Stimulated activated memory B cell treated with anti-CD40 and anti-IgM and Interleukin-4, amounts not matched to agents 10 μg/mL and 1 μg/mL and 100 μg/mL, for 72 hours (primary cell): ENCODE results near the gene C4B.
A peak's percentile ranks its signal among the peaks of the same experiment; 100 is the strongest.
"Not testable (repeated sequence)": the region's sequence is repeated elsewhere in the genome, so short reads cannot be mapped to it uniquely, and the experiment has no call there.

Experiments used
- ATAC-seq: fragments of 150-1000 bp; cut with Tn5 transposase; 2 replicates; pipeline ENCODE4 v1.10.0; 2021
- H3K27ac Mint-ChIP-seq: one replicate; pipeline ENCODE4 v1.8.0; 2022; ENCODE audit warnings: mild to moderate bottlenecking, mixed read lengths
- H3K27me3 Mint-ChIP-seq: one replicate; pipeline ENCODE4 v1.8.0; 2022; ENCODE audit warnings: mixed read lengths
- H3K36me3 Mint-ChIP-seq: one replicate; pipeline ENCODE4 v1.8.0; 2022; ENCODE audit warnings: mixed read lengths
- H3K4me1 Mint-ChIP-seq: one replicate; pipeline ENCODE4 v1.8.0; 2022; ENCODE audit warnings: mixed read lengths
- H3K4me3 Mint-ChIP-seq: one replicate; pipeline ENCODE4 v1.8.0; 2022; ENCODE audit warnings: mild to moderate bottlenecking, moderate library complexity, mixed read lengths
- H3K9me3 Mint-ChIP-seq: one replicate; pipeline ENCODE4 v1.8.0; 2022; ENCODE audit warnings: mixed read lengths

Gene C4B

DNA sequence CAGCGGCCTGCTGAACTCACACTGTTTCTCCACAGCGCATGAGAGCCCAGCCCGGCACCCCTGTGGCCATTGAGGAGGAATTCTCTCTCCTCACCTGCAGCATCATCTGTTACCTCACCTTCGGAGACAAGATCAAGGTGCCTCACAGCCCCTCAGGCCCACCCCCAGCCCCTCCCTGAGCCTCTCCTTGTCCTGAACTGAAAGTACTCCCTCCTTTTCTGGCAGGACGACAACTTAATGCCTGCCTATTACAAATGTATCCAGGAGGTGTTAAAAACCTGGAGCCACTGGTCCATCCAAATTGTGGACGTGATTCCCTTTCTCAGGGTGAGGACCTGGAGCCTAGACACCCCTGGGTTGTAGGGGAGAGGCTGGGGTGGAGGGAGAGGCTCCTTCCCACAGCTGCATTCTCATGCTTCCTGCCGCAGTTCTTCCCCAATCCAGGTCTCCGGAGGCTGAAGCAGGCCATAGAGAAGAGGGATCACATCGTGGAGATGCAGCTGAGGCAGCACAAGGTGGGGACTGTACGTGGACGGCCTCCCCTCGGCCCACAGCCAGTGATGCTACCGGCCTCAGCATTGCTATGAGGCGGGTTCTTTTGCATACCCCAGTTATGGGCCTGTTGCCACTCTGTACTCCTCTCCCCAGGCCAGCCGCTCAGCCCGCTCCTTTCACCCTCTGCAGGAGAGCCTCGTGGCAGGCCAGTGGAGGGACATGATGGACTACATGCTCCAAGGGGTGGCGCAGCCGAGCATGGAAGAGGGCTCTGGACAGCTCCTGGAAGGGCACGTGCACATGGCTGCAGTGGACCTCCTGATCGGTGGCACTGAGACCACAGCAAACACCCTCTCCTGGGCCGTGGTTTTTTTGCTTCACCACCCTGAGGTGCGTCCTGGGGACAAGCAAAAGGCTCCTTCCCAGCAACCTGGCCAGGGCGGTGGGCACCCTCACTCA is 25.0 kb downstream of the C4B start:
- not testable (repeated sequence) for H3K4me3 Mint-ChIP-seq, H3K27ac Mint-ChIP-seq, H3K27me3 Mint-ChIP-seq, ATAC-seq, H3K4me1 Mint-ChIP-seq, H3K36me3 Mint-ChIP-seq, H3K9me3 Mint-ChIP-seq

DNA sequence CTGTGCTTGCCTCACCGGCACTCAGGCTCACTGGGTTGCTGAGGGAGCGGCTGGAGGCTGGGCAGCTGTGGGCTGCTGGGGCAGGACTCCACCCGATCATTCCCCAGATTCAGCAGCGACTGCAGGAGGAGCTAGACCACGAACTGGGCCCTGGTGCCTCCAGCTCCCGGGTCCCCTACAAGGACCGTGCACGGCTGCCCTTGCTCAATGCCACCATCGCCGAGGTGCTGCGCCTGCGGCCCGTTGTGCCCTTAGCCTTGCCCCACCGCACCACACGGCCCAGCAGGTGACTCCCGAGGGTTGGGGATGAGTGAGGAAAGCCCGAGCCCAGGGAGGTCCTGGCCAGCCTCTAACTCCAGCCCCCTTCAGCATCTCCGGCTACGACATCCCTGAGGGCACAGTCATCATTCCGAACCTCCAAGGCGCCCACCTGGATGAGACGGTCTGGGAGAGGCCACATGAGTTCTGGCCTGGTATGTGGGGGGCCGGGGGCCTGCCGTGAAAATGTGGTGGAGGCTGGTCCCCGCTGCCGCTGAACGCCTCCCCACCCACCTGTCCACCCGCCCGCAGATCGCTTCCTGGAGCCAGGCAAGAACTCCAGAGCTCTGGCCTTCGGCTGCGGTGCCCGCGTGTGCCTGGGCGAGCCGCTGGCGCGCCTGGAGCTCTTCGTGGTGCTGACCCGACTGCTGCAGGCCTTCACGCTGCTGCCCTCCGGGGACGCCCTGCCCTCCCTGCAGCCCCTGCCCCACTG is 25.9 kb downstream of the C4B start:
- not testable (repeated sequence) for H3K27me3 Mint-ChIP-seq, H3K4me3 Mint-ChIP-seq, ATAC-seq, H3K9me3 Mint-ChIP-seq, H3K4me1 Mint-ChIP-seq, H3K36me3 Mint-ChIP-seq, H3K27ac Mint-ChIP-seq

DNA sequence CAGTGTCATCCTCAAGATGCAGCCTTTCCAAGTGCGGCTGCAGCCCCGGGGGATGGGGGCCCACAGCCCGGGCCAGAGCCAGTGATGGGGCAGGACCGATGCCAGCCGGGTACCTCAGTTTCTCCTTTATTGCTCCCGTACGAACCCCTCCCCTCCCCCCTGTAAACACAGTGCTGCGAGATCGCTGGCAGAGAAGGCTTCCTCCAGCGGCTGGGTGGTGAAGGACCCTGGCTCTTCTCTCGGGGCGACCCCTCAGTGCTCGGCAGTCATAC is 26.4 kb downstream of the C4B start:
- H3K36me3 Mint-ChIP-seq, H3K27ac Mint-ChIP-seq, H3K4me1 Mint-ChIP-seq, H3K4me3 Mint-ChIP-seq, H3K27me3 Mint-ChIP-seq, ATAC-seq, H3K9me3 Mint-ChIP-seq: not testable (repeated sequence)

DNA sequence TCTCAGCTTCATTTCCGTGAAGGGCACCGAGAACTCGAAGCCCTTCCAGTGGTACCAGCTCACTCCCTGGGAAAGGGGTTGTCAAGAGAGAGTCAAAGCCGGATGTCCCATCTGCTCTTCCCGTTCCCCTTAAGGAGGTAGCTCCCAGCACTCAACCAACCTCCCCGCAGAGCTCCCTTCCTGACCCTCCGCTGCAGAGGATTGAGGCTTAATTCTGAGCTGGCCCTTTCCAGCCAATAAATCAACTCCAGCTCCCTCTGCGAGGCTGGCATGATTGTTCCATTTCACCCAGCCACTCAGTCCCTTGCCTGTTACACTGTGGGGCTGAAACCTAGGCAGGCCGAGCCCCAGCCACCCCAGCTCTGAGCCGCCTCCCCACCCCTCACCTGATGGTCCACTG is 26.8 kb downstream of the C4B start:
- not testable (repeated sequence) for ATAC-seq, H3K27me3 Mint-ChIP-seq, H3K4me3 Mint-ChIP-seq, H3K4me1 Mint-ChIP-seq, H3K27ac Mint-ChIP-seq, H3K36me3 Mint-ChIP-seq, H3K9me3 Mint-ChIP-seq

DNA sequence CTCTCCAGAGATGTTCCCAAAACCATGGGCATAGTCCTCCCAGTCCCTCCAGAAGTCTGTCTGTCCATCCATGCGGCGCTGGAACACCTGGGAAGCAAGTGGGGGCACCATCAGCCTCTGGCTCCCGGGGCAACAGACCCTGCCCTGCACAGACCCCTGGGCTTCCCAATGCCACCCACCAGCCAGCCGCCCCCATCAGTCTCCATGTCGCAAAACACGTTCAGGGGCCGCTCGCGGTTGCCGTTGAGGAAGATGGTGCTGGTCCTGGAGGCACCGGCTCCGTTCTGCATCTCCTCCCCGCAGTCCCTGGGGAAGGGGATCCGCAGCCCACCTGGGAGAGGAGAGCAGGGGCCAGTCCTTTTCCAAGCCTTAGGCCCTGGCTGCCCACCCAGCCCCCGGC is 27.7 kb downstream of the C4B start:
- H3K4me1 Mint-ChIP-seq, H3K27ac Mint-ChIP-seq, H3K4me3 Mint-ChIP-seq, ATAC-seq, H3K27me3 Mint-ChIP-seq, H3K9me3 Mint-ChIP-seq, H3K36me3 Mint-ChIP-seq: not testable (repeated sequence)

DNA sequence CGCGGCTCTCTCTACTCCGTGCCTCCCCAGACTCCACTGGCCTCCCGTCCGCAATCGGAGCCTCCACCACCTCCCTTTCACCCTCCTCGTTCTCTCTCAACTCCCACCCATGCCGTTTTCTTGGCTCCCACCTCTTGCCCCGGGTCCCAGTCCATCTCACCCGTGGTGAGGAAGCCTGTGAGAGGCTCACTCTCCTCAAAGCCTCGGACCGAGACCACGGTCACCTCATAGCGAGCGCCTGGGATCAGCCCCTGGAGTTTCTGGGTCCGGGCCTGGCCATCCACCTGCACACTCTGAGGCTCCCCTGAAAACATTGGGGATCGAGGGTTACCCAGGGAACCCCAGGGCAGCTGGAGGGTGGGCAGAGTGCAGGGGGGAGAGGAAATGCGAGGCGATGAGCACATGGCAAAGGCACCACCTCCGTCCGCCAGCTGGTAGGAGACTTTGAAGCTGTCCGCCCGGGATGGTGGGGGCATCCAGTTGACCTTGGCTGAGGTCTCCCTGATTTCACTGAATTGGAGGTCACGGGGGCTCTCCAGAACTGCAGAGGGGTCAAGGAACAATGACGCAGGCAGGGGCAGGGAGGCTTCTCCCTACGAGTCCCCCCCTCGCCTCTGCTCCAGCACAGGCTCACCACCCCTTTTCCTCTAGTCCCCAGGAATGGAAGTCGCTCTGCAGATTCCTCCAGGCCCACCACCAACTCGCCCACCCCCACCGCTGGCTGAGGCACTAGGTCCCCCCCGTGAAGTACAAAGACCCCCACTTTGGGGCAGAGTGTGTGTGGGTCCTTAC is 29.2 kb downstream of the C4B start:
- ATAC-seq, H3K4me3 Mint-ChIP-seq: not testable (repeated sequence)

DNA sequence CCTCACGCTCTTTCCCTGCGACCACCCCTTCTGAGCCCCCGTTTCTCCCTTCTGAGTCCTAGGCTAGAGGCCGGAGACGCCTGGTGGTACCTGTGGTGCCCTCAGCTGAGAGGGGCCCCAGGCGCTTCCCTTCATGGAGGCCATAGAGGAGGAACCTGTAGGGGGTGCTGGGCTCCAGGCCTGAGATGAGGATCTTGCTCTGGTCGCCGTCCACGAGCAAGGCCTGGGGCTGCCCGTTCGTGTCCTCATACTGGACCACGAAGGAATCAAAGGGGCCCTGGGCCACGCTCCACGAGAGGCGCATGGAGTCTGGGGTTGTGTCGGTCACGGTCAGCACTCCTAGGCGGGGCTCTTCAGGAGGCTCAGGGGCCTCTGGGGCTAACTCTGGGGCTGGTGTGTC is 30.3 kb downstream of the C4B start:
- H3K4me1 Mint-ChIP-seq, H3K4me3 Mint-ChIP-seq, H3K27ac Mint-ChIP-seq, ATAC-seq, H3K9me3 Mint-ChIP-seq, H3K36me3 Mint-ChIP-seq: not testable (repeated sequence)
- H3K27me3 Mint-ChIP-seq, result peaks cover 19% of the 10 kb centered on the region

More for the DNA sequence above, 29.2 kb downstream of the C4B start:
- H3K4me1 Mint-ChIP-seq, H3K27ac Mint-ChIP-seq, H3K9me3 Mint-ChIP-seq, H3K36me3 Mint-ChIP-seq: not testable (repeated sequence)
- H3K27me3 Mint-ChIP-seq, result peaks cover 19% of the 10 kb centered on the region

DNA sequence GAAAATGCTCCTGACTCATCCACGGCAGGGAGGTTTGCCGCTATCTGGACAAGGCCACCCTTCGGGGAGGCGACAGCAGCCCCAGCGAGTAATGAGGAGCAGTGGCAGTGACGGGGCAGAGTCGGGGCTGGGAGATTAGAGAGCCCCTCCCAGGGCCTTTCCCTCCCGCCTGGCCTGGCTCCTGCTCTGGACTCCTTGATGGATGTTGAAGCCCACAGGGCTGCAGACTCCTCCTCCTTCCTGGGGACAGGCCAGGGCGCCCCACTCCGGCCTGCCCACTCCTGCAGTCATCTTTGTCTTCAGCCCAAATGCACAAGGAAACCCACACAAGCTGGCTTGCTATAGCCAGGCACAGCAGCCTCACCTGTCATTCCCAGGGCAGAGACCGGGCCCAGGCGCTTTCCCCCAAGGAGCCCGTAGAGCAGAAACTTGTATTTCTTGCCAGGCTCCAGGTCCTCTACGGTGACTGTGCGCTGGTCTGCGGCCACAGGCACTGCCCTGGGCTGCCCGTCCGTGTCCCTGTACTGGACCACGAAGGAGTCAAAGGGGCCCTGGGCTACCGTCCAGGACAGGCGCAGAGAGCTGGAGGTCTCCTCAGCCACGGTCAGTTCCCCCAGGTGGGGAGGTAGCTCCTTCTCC is 31.3 kb downstream of the C4B start:
- Mint-ChIP-seq H3K27me3 (peaks cover 27% of the 10 kb centered on the region), H3K4me3 (no peak overlapping the region), H3K36me3 (no peaks in the 10 kb centered on the region), H3K4me1 (peaks cover 8% of the 10 kb centered on the region), H3K27ac (no peak overlapping the region), H3K9me3 (no peaks in the 10 kb centered on the region)
- no peak for ATAC-seq

DNA sequence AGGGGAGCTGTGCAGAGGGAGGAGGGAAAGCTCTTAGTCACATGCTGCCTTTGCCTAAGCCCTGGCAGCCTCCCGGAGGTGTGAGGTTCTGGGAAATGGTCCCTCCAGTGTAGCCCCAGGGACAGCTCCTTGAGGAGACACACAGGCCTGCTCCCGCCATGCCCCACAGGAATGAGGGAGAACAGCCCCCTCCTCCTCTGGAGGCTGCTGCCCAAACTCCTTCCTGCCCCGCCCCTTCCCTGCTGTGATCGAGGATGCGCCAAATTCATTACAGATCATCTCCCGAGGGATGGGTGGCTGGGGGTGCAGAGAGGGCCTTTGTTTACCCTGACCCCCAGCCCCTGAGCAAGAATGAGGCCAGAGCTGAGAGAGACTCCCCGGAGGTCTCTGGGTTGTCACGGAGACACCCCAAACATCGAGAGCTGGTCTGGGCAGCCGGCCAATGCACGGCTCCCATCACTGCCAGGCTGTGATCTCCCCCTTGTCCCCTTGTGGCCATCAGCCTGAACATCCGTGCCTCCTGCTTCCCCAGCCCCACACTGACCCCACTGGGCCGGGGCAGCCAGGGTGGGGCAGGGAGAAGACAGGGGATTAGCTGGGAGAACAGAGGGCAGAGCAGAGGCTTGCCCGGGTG is 32.0 kb downstream of the C4B start:
- Mint-ChIP-seq H3K27me3 (peaks cover 29% of the 10 kb centered on the region), H3K9me3 (no peaks in the 10 kb centered on the region), H3K36me3 (no peaks in the 10 kb centered on the region), H3K4me1 (peaks cover 8% of the 10 kb centered on the region), H3K27ac (no peak overlapping the region), H3K4me3 (no peak overlapping the region)
- ATAC-seq, result no peak

DNA sequence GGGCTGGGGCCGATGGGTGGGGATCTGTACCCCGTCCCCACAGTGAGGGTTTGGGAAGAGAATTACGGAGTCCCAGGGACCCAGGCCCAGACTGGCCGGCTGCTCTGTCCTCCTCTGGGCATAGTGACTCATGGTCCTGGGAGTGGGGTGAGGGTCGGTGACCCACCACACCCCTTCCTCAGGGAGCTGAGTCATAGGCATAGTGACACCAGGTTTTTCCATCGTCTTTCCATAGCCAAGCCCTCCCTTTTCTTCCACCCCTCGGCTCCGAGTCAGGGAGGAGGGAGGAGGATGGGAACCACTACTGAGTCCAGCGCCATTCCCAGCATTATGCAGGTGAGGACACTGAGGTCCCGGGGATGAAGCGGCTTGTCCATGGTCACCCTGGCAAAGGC is 32.5 kb downstream of the C4B start:
- Mint-ChIP-seq H3K4me3 (no peak overlapping the region), H3K36me3 (no peaks in the 10 kb centered on the region), H3K27me3 (peaks cover 29% of the 10 kb centered on the region), H3K4me1 (peaks cover 8% of the 10 kb centered on the region), H3K9me3 (no peaks in the 10 kb centered on the region), H3K27ac (no peak overlapping the region)
- ATAC-seq, result no peak

DNA sequence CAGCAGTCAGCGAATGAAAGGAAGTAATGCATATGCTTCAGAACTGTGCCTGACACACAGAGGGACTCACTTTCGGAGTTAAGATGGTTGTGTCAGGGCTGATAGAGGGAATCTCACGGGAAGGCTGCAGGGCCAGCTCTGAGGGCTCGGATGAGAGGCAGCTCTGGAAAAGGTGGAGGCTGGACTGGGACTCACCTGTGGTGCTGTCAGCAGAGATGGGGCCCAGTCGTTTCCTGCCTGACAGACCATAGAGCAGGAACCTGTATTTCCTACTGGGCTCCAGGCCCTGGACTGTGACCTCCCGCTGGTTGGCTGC is 32.9 kb downstream of the C4B start:
- H3K4me3 Mint-ChIP-seq, result no peak overlapping the region
- no peaks in the 10 kb centered on the region for H3K9me3 Mint-ChIP-seq
- H3K27me3 Mint-ChIP-seq, result peaks cover 29% of the 10 kb centered on the region
- H3K36me3 Mint-ChIP-seq, result no peaks in the 10 kb centered on the region
- H3K27ac Mint-ChIP-seq, result no peak overlapping the region
- H3K4me1 Mint-ChIP-seq, result peaks cover 8% of the 10 kb centered on the region
- no peak for ATAC-seq

DNA sequence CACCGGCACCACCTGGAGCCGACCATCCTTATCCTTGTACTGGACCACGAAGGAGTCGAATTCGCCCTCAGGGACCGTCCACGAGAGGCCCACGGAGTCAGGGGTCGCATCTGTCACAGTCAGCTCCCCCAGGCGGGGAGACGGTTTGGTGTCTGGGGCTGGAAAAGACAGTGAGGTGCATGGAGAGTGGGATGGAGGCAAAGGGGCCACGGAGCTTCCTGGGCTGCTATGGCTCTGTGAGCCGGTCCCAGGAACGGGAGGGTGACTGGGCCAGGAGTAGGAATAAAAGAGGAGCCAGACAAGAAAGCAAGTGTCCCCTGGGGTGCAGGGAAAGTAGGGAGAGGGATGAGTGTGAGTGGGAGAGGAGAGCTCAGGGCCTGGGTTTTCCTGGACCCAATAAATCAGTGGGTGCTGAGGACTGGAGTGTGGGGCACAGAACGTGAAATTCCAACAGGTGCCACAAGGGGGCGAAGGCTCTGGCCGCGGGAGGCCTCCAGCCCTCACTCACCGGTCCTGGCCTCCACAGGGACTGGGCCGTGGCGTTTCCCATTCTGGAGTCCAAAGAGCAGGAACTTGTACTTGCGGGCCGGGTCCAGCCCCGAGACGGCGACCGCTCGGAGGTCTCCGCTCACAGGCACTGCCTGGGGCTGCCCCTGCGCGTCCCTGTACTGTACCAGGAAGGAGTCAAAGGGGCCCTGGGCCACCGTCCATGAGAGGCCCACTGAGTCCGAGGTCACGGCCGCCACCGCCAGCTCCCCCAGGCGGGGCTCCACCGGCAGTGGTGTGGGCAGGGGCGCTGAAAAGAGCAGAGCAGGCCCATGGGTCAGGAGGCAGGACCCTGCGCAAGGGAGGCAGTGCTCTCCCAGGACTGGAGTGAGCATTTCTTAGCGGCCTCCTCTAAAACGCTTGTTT is 33.5 kb downstream of the C4B start:
- Mint-ChIP-seq H3K4me1 (peaks cover 8% of the 10 kb centered on the region), H3K4me3 (no peak overlapping the region), H3K36me3 (no peaks in the 10 kb centered on the region), H3K27me3 (peaks cover 29% of the 10 kb centered on the region), H3K9me3 (no peaks in the 10 kb centered on the region), H3K27ac (no peak overlapping the region)
- peak; percentile 65 for ATAC-seq

DNA sequence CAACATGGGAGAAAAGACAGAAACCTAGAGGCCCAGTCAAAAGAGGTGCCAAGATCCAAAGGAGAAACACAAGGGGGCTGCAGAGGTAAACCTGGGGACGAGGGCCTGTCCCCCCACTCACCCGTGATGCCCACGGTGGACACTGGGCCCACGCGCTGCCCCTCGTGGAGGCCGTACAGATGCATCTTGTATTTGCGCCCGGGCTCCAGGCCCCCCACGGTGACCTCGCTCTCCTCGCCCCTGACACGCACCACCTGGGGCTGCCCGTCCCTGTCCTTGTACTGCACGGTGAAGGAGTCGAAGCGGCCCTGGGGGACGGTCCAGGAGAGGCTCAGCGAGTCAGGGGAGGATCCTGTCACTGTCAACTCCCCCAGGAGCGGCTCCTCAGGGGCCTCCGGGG is 34.6 kb downstream of the C4B start:
- ATAC-seq, H3K9me3 Mint-ChIP-seq, H3K4me1 Mint-ChIP-seq, H3K27ac Mint-ChIP-seq, H3K36me3 Mint-ChIP-seq, H3K4me3 Mint-ChIP-seq: not testable (repeated sequence)
- H3K27me3 Mint-ChIP-seq, result peaks cover 28% of the 10 kb centered on the region

DNA sequence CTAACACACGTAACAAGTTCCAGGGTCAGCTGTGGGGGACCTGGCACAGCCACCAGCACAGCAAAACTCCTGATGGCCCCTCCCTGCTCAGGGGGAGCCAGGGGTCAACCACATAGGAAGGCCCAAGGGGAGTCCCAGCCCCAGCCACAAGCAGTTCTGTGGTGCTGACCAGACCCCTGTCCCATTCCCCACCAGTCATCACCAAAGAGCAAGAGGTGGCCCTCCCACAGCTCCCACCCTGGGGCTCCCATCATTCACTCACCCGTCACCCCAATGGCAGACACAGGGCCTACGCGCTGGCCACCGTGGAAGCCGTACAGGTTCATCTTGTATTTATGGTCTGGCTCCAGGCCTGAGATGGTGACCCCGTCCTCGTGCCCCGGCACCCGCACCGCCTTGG is 35.1 kb downstream of the C4B start:
- not testable (repeated sequence) for ATAC-seq, H3K4me3 Mint-ChIP-seq, H3K9me3 Mint-ChIP-seq, H3K4me1 Mint-ChIP-seq, H3K27ac Mint-ChIP-seq, H3K36me3 Mint-ChIP-seq
- H3K27me3 Mint-ChIP-seq, result peaks cover 34% of the 10 kb centered on the region
